NB4 (cell line): Measurements from ENCODE around the gene DRD2.

ENCODE experiments used
- DNase-seq: peaks from one replicate; pipeline ENCODE4 v3.0.0; 2010; ENCODE audit warnings: low read depth
- H3K4me3 ChIP-seq: one replicate; pipeline ENCODE4 v1.5.1; 2011; ENCODE audit warnings: mild to moderate bottlenecking, low read depth, low read length, moderate library complexity
- CTCF ChIP-seq: IDR thresholded peaks from one replicate; pipeline ENCODE4 v1.5.1; 2012; ENCODE audit warnings: low read depth, low read length
- MAX ChIP-seq: IDR thresholded peaks from 2 replicates; pipeline ENCODE4 v1.6.1; 2011; ENCODE audit warnings: low read depth, low read length
- MYC ChIP-seq: IDR thresholded peaks from 2 replicates; pipeline ENCODE4 v1.6.1; 2011; ENCODE audit warnings: low read depth, low read length
- POLR2A ChIP-seq: IDR thresholded peaks from 2 replicates; pipeline ENCODE4 v1.6.1; 2011; ENCODE audit warnings: mild to moderate bottlenecking; ENCODE audit not compliant: insufficient read length; ENCODE audit errors: extremely low read depth

The DRD2 gene

GRCh38 chr11:113440816-113441215 lies 34.4 kb downstream of the DRD2 start:
- no peak overlapping the region for H3K4me3 ChIP-seq
- no peak for DNase-seq
- no peak for TF ChIP-seq CTCF
- TF ChIP-seq MAX: no peak
- no peak for TF ChIP-seq MYC
- TF ChIP-seq POLR2A: no peak

GRCh38 chr11:113436672-113437252 lies 38.4 kb downstream of the DRD2 start:
- TF ChIP-seq POLR2A (no peak), MYC (no peak), CTCF (no peak), MAX (no peak)
- H3K4me3 ChIP-seq: no peak overlapping the region
- DNase-seq: no peak

GRCh38 chr11:113435190-113435968 lies 39.8 kb downstream of the DRD2 start:
- no peak overlapping the region for H3K4me3 ChIP-seq
- DNase-seq: no peak
- TF ChIP-seq POLR2A (no peak), CTCF (no peak), MAX (no peak), MYC (no peak)

GRCh38 chr11:113431746-113432145 lies 43.5 kb downstream of the DRD2 start:
- no peak for DNase-seq
- TF ChIP-seq MAX (no peak), POLR2A (no peak), CTCF (no peak), MYC (no peak)
- H3K4me3 ChIP-seq: no peak overlapping the region

GRCh38 chr11:113426686-113427085 lies 48.5 kb downstream of the DRD2 start:
- no peak for DNase-seq
- TF ChIP-seq CTCF (no peak), MYC (no peak), POLR2A (no peak)
- no peak overlapping the region for H3K4me3 ChIP-seq
